HG03064 (cell line): ENCODE data around the gene RHOXF2.
"Not testable (repeated sequence)": the region's sequence is repeated elsewhere in the genome, so short reads cannot be mapped to it uniquely, and the experiment has no call there.

Experiments used
- ATAC-seq: cut with Tn5 transposase; IDR thresholded peaks from one replicate; pipeline ENCODE4 v1.9.1; 2021; ENCODE audit warnings: low read depth; ENCODE audit not compliant: unreplicated experiment

RHOXF2 gene

GRCh38 chrX:120196626-120197283 is 38.3 kb downstream of the RHOXF2 start:
- ATAC-seq, result not testable (repeated sequence)

- no peak for ATAC-seq
Observed at GRCh38 chrX:120200851-120201250, 42.4 kb downstream of the RHOXF2 start.

DNA sequence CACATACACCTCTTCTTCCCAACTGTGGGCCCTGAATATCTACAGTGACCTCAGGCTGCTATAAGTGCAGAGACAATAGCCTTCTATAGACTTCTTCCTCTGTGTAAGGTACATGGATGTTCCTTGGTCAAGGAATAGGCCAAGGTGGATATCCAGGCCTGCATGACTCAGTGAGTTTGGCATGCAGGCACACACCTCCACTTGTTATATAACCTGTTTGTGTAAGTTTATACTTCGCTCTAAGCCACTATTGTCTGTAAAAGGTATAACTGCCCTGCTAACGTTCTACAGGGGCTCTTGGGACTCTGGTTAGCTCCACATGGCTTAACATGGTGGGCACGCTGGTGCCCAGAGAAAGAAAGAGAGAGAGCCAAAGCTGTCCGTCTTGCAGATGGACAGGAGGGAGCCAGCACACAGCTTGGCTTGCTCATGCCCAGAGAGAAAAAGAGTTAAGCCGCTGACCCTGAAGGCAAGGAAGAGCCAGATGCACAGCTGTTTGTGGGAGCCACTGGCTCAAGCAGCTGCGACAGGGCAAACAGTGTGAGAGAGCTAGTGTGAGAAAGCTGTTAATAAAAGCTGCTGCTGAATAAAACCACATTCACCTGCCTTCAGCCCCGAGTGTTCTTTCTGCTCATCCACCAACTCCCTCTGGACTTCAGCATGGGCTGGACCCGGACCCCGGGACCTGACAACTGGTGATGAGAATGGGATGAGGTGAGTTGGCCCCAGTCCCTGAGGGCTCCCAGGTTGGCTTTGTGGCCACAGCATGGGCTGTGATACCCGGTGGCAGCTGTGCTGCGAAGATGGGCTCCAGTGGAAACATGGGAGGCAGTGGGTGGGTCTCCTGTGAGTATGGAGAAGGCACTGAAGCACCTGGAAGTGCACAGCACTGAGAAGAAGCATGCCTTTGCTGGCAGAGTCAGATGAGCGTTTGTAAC is 47.7 kb downstream of the RHOXF2 start:
- no peak for ATAC-seq

- no peak for ATAC-seq
Observed at GRCh38 chrX:120207009-120207605, 48.7 kb downstream of the RHOXF2 start.

DNA sequence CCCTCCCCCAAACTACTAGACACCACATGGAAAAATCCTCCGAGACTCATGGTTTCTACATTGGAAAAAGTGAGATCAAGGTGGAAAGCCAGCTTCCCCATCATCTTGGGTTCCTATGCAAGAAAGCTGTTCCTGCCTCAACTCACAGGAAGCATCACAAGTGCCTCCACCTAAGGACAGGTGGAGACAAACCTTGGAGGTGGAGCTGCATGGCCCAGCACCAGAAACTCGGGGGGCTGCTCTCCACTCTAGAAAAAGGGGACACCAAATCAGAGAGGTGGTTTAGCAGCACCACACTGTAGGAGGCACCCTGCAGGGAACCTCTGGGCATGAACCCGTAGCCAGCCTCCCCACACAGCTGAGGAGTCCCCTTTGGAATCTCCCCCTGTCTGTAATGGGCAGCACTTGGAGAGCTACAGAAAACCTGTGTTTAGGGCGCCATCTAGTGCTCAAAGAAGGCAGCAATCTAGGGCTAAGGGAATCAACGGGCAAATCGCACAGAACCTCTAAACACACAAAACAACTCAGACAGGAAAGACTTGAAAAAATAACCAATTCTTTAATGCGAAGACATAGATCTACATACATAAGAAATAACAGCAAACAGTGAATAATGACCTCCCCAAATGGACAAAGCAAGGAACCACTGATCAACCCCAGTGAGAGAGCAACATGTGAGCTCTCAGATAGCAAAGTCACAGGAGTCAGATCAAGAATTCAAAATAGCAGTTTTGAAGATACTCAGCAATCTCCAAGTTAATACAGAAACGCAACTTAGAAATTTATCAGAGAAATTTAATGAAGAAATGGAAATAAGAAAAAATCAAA is 55.2 kb downstream of the RHOXF2 start:
- ATAC-seq, result no peak
